HepG2 (cell line): Measurements from ENCODE around the gene CTBP1. TPM values are rescaled to one million over a fixed set of nuclear protein-coding genes. Genes with fewer than 3 reads are reported as not detected.

Experiments
- BRD4 ChIP-seq: sonication (generic); formaldehyde crosslinking; IDR thresholded peaks from 2 replicates; pipeline ENCODE4 v1.4.0; 2020; ENCODE audit warnings: missing genetic modification reagents
- CEBPB ChIP-seq: IDR thresholded peaks from 2 replicates; pipeline ENCODE4 v1.6.1; 2011; ENCODE audit warnings: low read depth, low read length, improper control_type of control experiment, borderline replicate concordance
- DR1 ChIP-seq: sonication (generic); formaldehyde crosslinking; IDR thresholded peaks from 2 replicates; pipeline ENCODE4 v1.8.0; 2021; ENCODE audit warnings: mild to moderate bottlenecking, missing genetic modification reagents, inconsistent platforms
- EP300 ChIP-seq, 3 experiments: sonication (generic) in 1 of 3; formaldehyde crosslinking in 1 of 3; IDR thresholded peaks; 2 replicates each; pipeline versions ENCODE4 v1.5.1 to v1.6.1; 2011 to 2020; ENCODE audit warnings: low read depth in 2 of 3, low read length in 2 of 3, borderline replicate concordance in 1 of 3, improper control_type of control experiment in 1 of 3, mild to moderate bottlenecking in 1 of 3, missing genetic modification reagents in 1 of 3, moderate library complexity in 1 of 3
- FOXA1 ChIP-seq, 2 experiments: fragments of 450-650 bp in 1 of 2; sonication (generic) in 1 of 2; formaldehyde crosslinking in 1 of 2; IDR thresholded peaks; 2 replicates each; pipeline versions ENCODE4 v1.4.0 to v1.6.1; 2016 to 2020; ENCODE audit warnings: missing genetic modification reagents in 1 of 2
- GTF2F1 ChIP-seq: fragments of 150-350 bp; IDR thresholded peaks from 2 replicates; pipeline ENCODE4 v1.6.1; 2014; ENCODE audit warnings: low read length
- HNRNPLL ChIP-seq: fragments of 200-400 bp; formaldehyde crosslinking; IDR thresholded peaks from 2 replicates; pipeline ENCODE4 v1.6.1; 2017; ENCODE audit warnings: mild to moderate bottlenecking, low read depth, low read length; ENCODE audit not compliant: poor library complexity, severe bottlenecking
- JUN ChIP-seq: sonication (generic); formaldehyde crosslinking; IDR thresholded peaks from 2 replicates; pipeline ENCODE4 v1.4.0; 2020; ENCODE audit warnings: mild to moderate bottlenecking, missing genetic modification reagents
- PBX2 ChIP-seq: IDR thresholded peaks from 2 replicates; pipeline ENCODE4 v1.6.1; 2016; ENCODE audit warnings: control low read depth
- RBFOX2 ChIP-seq: fragments of 200-400 bp; formaldehyde crosslinking; IDR thresholded peaks from 2 replicates; pipeline ENCODE4 v1.6.1; 2017; ENCODE audit warnings: low read depth, mild to moderate bottlenecking, low read length
- RFX5 ChIP-seq: IDR thresholded peaks from 2 replicates; pipeline ENCODE4 v1.6.1; 2011; ENCODE audit warnings: low read depth, low read length, improper control_type of control experiment
- SRF ChIP-seq: IDR thresholded peaks from 2 replicates; pipeline ENCODE4 v1.6.1; 2011; ENCODE audit warnings: mild to moderate bottlenecking, low read depth, low read length, moderate library complexity
- SRSF1 ChIP-seq: fragments of 200-400 bp; formaldehyde crosslinking; optimal IDR thresholded peaks from 2 replicates; pipeline ENCODE3; 2017; ENCODE audit warnings: mild to moderate bottlenecking, low read depth, low read length, moderate library complexity
- ZBTB1 ChIP-seq: sonication (generic); formaldehyde crosslinking; IDR thresholded peaks from 2 replicates; pipeline ENCODE4 v1.4.0; 2020; ENCODE audit warnings: missing genetic modification reagents, borderline replicate concordance
- ZBTB25 ChIP-seq: IDR thresholded peaks from 2 replicates; pipeline ENCODE4 v1.6.1; 2018; ENCODE audit warnings: missing genetic modification reagents
- ZFX ChIP-seq: sonication (generic); formaldehyde crosslinking; IDR thresholded peaks from 2 replicates; pipeline ENCODE4 v1.4.0; 2020; ENCODE audit warnings: mild to moderate bottlenecking, low read depth, missing genetic modification reagents, moderate library complexity
- ZMYM2 ChIP-seq: sonication (generic); formaldehyde crosslinking; IDR thresholded peaks from 2 replicates; pipeline ENCODE4 v1.8.0; 2022; ENCODE audit warnings: mild to moderate bottlenecking, missing genetic modification reagents
- ZNF18 ChIP-seq: sonication (generic); formaldehyde crosslinking; IDR thresholded peaks from 2 replicates; pipeline ENCODE4 v1.8.0; 2022; ENCODE audit warnings: mild to moderate bottlenecking, missing genetic modification reagents; ENCODE audit not compliant: insufficient replicate concordance
- ZNF564 ChIP-seq: sonication (generic); formaldehyde crosslinking; IDR thresholded peaks from 2 replicates; pipeline ENCODE4 v1.8.1; 2023; ENCODE audit warnings: mild to moderate bottlenecking, missing genetic modification reagents
- ZNF768 ChIP-seq: sonication (generic); formaldehyde crosslinking; IDR thresholded peaks from 2 replicates; pipeline ENCODE4 v1.4.0; 2020; ENCODE audit warnings: missing genetic modification reagents
- ZNF775 ChIP-seq: sonication (generic); formaldehyde crosslinking; IDR thresholded peaks from 2 replicates; pipeline ENCODE4 v1.4.0; 2020; ENCODE audit warnings: missing genetic modification reagents, mild to moderate bottlenecking, moderate library complexity, borderline replicate concordance
- polyA plus RNA-seq, 8 experiments: library from polyadenylated mRNA; depleted of rRNA in 3 of 8; stranded (reverse) in 7 of 8; unstranded in 1 of 8; fragments of >200 nt; fragmentation: Illumina TruSeq in 4 of 8; extraction: Trizol in 4 of 8; gene quantifications; 2 replicates each; pipeline versions ENCODE4 v1.2.1 to v1.2.3, GENCODE V29; 2011 to 2016; ENCODE audit warnings: low read depth in 4 of 8, missing spikeins in 1 of 8, mixed read lengths in 1 of 8; ENCODE audit not compliant: insufficient read depth in 1 of 8
- total RNA-seq, 5 experiments: library from RNA; depleted of rRNA; stranded (reverse); fragments of >200 nt; fragmentation: Illumina TruSeq; extraction: Trizol; gene quantifications; 2 replicates each; pipeline ENCODE4 v1.2.3, GENCODE V29; 2016; ENCODE audit warnings: low read depth in 1 of 5
- TF ChIP-seq, protein P1 (sequence below): sonication (generic); formaldehyde crosslinking; IDR thresholded peaks from 2 replicates; pipeline ENCODE4 v1.5.1; 2020; ENCODE audit warnings: mild to moderate bottlenecking, missing genetic modification reagents

Gene CTBP1
- total and polyA plus RNA-seq, 2 of the 13 experiments (the other 11 are each of a cell fraction or from before 2014, with no cell fraction given), result 78.5 to 112 TPM

GRCh38 chr4:1204828-1205585, 43.9 kb downstream of the CTBP1 start (continued):
- TF ChIP-seq RFX5, result no peak
- TF ChIP-seq ZNF18 (CRISPR knock-in tag), result peak; percentile 83
- 0 out of 2 replicates have a peak, but pooled peaks have one; percentile 68 for TF ChIP-seq ZBTB1 (CRISPR knock-in tag)
- TF ChIP-seq ZNF775 (CRISPR knock-in tag), result no peak
- TF ChIP-seq SRSF1, result peak; percentile 59
- TF ChIP-seq ZMYM2 (CRISPR knock-in tag), result no peak
- TF ChIP-seq SRF, result no peak
- TF ChIP-seq ZNF564, result peak; percentile 51; the same call in 1 of the 2 replicates
- TF ChIP-seq BRD4, result no peak; the same call in 1 of the 2 replicates
- TF ChIP-seq, protein P1, sequence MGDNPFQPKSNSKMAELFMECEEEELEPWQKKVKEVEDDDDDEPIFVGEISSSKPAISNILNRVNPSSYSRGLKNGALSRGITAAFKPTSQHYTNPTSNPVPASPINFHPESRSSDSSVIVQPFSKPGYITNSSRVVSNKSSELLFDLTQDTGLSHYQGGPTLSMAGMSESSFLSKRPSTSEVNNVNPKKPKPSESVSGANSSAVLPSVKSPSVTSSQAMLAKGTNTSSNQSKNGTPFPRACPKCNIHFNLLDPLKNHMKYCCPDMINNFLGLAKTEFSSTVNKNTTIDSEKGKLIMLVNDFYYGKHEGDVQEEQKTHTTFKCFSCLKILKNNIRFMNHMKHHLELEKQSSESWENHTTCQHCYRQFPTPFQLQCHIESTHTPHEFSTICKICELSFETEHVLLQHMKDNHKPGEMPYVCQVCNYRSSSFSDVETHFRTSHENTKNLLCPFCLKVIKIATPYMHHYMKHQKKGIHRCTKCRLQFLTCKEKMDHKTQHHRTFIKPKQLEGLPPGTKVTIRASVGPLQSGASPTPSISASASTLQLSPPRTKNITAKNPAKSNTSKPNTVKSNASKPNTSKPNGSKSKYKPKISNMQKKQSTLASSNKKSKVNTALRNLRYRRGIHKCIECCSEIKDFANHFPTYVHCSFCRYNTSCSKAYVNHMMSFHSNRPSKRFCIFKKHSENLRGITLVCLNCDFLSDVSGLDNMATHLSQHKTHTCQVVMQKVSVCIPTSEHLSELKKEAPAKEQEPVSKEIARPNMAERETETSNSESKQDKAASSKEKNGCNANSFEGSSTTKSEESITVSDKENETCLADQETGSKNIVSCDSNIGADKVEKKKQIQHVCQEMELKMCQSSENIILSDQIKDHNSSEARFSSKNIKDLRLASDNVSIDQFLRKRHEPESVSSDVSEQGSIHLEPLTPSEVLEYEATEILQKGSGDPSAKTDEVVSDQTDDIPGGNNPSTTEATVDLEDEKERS, result no peak
- no peak for TF ChIP-seq CEBPB
- TF ChIP-seq ZNF768 (CRISPR knock-in tag), result peak; percentile 68; the same call in 1 of the 2 replicates
- TF ChIP-seq DR1 (CRISPR knock-in tag), result peak; percentile 83
- TF ChIP-seq PBX2, result no peak
- TF ChIP-seq JUN, result no peak
- TF ChIP-seq ZFX (CRISPR knock-in tag), result peak; percentile 99
- peak; percentile 88 for TF ChIP-seq RBFOX2
- TF ChIP-seq HNRNPLL, result peak; percentile 36
- TF ChIP-seq GTF2F1, result no peak
- no peak; a peak in 1 of 4 replicates for TF ChIP-seq EP300 (IDR thresholded peaks at IDR 0.05; ENCODE audit: low read depth in 2 of 2, low read length in 2 of 2)
- TF ChIP-seq EP300 (CRISPR knock-in tag; IDR thresholded peaks at IDR 0.05; ENCODE audit: borderline replicate concordance), result peak; percentile 65; the same call in 1 of the 2 replicates
- peak; percentile 66; the same call in 1 of the 2 replicates for TF ChIP-seq ZBTB25 (CRISPR knock-in tag)
- no peak for TF ChIP-seq FOXA1 (IDR thresholded peaks at IDR 0.05)
- TF ChIP-seq FOXA1 (CRISPR knock-in tag; IDR thresholded peaks at IDR 0.05), result peak; percentile 68
